GM12875 (cell line): ENCODE data around the gene E2F1.
A peak's percentile ranks its signal among the peaks of the same experiment; 100 is the strongest.

Experiments used
- H3K4me3 ChIP-seq: one replicate; pipeline ENCODE4 v1.5.1; 2011; ENCODE audit warnings: low read depth, low read length, control low read depth
- CTCF ChIP-seq: IDR thresholded peaks from 2 replicates; pipeline ENCODE4 v1.5.1; 2011; ENCODE audit warnings: low read depth, mild to moderate bottlenecking, control low read depth, inconsistent platforms, low read length, moderate library complexity, borderline replicate concordance; ENCODE audit not compliant: insufficient read depth

The E2F1 gene

GRCh38 chr20:33668466-33669155 is 17.6 kb downstream of the E2F1 start:
- no peak for TF ChIP-seq CTCF
- H3K4me3 ChIP-seq, result no peak overlapping the region

- H3K4me3 ChIP-seq, result peak overlapping the region; percentile 73
- TF ChIP-seq CTCF, result peak; percentile 99
Measured at GRCh38 chr20:33667676-33668465, 18.3 kb downstream of the E2F1 start.

- no peak for TF ChIP-seq CTCF
- H3K4me3 ChIP-seq, result peak overlapping the region; percentile 73
Measured at GRCh38 chr20:33667245-33667675, 18.9 kb downstream of the E2F1 start.

- H3K4me3 ChIP-seq, result peak within 1 kb of the TSS; percentile 73
- peak; percentile 29; the same call in 1 of the 2 replicates for TF ChIP-seq CTCF
Measured at GRCh38 chr20:33666293-33667244, 19.6 kb downstream of the E2F1 start, which contains the start of gene ACTL10. Gene ACTL10 (plus strand): TSS chr20:33666943. CDS start chr20:33667498, 555 bp downstream.

GRCh38 chr20:33664762-33665144 is 21.4 kb downstream of the E2F1 start:
- TF ChIP-seq CTCF, result no peak
- H3K4me3 ChIP-seq, result no peak overlapping the region

GRCh38 chr20:33664085-33664761 is 22.0 kb downstream of the E2F1 start:
- peak overlapping the region; percentile 76 for H3K4me3 ChIP-seq
- TF ChIP-seq CTCF, result no peak
